BLaER1 (cell line): Measurements from ENCODE around the gene ABLIM2.

ENCODE experiments used
- H3K27ac ChIP-seq: shearing (Covaris generic); formaldehyde crosslinking; 2 replicates; pipeline ENCODE4 v1.8.1; 2022
- H3K27me3 ChIP-seq: shearing (Covaris generic); formaldehyde crosslinking; 2 replicates; pipeline ENCODE4 v1.8.1; 2022
- H3K36me3 ChIP-seq: shearing (Covaris generic); formaldehyde crosslinking; 2 replicates; pipeline ENCODE4 v1.8.1; 2022
- H3K4me1 ChIP-seq: shearing (Covaris generic); formaldehyde crosslinking; 2 replicates; pipeline ENCODE4 v1.8.1; 2022
- H3K4me2 ChIP-seq: shearing (Covaris generic); formaldehyde crosslinking; 2 replicates; pipeline ENCODE4 v1.8.1; 2022
- H3K4me3 ChIP-seq: shearing (Covaris generic); formaldehyde crosslinking; 2 replicates; pipeline ENCODE4 v1.8.1; 2022
- H3K9ac ChIP-seq: shearing (Covaris generic); formaldehyde crosslinking; 2 replicates; pipeline ENCODE4 v1.8.1; 2022
- H3K9me3 ChIP-seq: shearing (Covaris generic); formaldehyde crosslinking; 2 replicates; pipeline ENCODE4 v1.8.1; 2022
- H4K20me1 ChIP-seq: shearing (Covaris generic); formaldehyde crosslinking; 2 replicates; pipeline ENCODE4 v1.8.1; 2022
- Cebpa-rat ChIP-seq: shearing (Covaris generic); IDR thresholded peaks from 2 replicates; pipeline ENCODE4 v1.8.1; 2022

ABLIM2 gene

DNA sequence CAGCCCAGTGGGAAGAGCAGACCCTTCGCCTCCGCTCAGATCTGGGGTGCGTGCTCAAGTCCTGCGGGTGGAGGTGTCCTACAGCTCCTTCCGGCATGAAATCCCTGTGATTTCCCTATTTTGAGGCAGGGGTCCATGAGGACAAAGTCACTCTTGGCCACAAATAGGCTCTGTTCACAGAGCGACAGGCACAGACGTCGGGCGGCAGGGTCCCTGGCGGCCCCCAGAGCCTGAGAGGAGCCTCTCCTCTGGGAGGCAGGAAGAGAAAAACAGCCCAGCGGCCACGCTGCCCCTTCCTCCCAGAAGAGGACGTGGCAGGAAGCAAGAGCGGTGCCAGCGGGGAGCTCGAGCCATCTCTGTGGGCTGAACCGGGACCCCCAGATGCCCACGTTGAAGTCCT is 38.7 kb downstream of the ABLIM2 start:
- no peaks in the 10 kb centered on the region for H3K9me3 ChIP-seq
- H3K9ac ChIP-seq: no peak overlapping the region
- H3K27ac ChIP-seq: no peak overlapping the region
- H3K36me3 ChIP-seq: no peaks in the 10 kb centered on the region
- H3K4me2 ChIP-seq: peak overlapping the region; percentile 74
- H3K4me1 ChIP-seq: peaks cover 97% of the 10 kb centered on the region
- no peak overlapping the region for H3K4me3 ChIP-seq
- H3K27me3 ChIP-seq: no peaks in the 10 kb centered on the region
- TF ChIP-seq Cebpa-rat: no peak
- H4K20me1 ChIP-seq: no peaks in the 10 kb centered on the region

DNA sequence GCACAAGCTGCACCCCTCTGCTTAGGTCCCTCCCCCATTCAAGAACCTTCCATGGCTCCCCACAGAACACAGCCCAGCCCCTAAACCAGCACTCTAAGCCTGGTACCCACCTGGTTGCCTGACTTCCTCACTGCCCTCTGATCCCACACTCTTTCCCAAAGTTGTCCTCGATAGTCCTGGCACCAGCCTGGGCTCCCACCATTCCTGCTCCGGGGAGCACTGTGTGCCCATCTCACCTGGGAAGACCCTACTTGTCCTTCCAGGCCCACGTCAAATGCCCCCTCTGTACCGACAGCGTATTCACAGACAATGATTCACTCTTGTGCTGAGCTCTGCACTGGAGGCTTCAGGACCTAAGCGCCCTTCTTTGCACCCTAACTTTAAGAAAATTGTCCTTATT is 40.1 kb downstream of the ABLIM2 start:
- no peak for TF ChIP-seq Cebpa-rat

DNA sequence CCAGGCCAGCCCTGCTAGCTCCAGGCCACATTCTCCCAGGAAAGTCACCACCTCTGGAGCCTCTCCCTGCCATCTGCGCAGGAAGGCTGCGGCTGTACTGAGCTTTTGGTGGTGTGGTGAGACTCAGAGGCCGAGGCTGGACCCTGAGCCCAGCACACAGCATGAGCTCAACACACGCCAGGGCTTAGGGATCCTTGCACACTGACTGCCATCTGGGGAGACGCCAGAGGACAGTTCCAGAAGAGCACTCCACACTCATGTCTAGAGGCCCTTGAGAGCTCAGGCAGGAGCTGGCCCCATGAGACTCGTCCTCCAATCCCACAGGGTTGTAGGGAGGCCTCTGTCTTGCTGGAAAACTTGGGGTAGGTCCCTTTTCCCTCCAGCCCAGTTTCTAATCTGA is 40.6 kb downstream of the ABLIM2 start:
- Histone ChIP-seq H3K27me3 (no peaks in the 10 kb centered on the region), H4K20me1 (no peaks in the 10 kb centered on the region), H3K4me1 (peaks cover 100% of the 10 kb centered on the region), H3K4me3 (no peak overlapping the region), H3K27ac (peak overlapping the region; percentile 54; the same call in 1 of the 2 replicates), H3K9ac (no peak overlapping the region; the same call in 1 of the 2 replicates), H3K36me3 (no peaks in the 10 kb centered on the region), H3K4me2 (peak overlapping the region; percentile 74), H3K9me3 (no peaks in the 10 kb centered on the region)
- TF ChIP-seq Cebpa-rat: no peak

More for the DNA sequence above, 40.1 kb downstream of the ABLIM2 start:
- H3K4me3 ChIP-seq: no peak overlapping the region
- peak overlapping the region; percentile 54; the same call in 1 of the 2 replicates for H3K27ac ChIP-seq
- no peak overlapping the region for H3K9ac ChIP-seq
- H3K36me3 ChIP-seq: no peaks in the 10 kb centered on the region
- peak overlapping the region; percentile 74 for H3K4me2 ChIP-seq
- H3K4me1 ChIP-seq: peaks cover 100% of the 10 kb centered on the region
- H3K27me3 ChIP-seq: no peaks in the 10 kb centered on the region
- H3K9me3 ChIP-seq: no peaks in the 10 kb centered on the region
- H4K20me1 ChIP-seq: no peaks in the 10 kb centered on the region

DNA sequence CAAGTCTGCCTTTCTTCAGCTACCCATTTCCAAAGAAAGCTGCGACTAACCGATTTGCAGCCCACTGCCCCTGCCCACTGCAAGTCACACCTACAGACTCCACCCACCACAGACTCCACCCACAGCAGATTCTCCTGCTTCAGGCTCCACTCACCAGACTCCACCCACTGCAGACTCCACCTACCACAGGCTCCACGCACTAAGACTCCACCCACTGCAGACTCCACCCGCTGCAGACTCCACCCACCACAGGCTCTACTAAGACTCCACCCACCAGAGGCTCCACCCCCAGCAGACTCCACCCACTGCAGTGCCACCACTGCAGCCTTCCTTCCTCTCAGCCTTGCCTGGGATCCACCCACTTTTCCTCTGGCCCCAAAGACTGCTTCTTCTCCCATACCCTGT is 41.3 kb downstream of the ABLIM2 start:
- H3K4me1 ChIP-seq: peaks cover 100% of the 10 kb centered on the region
- TF ChIP-seq Cebpa-rat: no peak
- H3K4me2 ChIP-seq: peak overlapping the region; percentile 74
- H3K9ac ChIP-seq: no peak overlapping the region
- H3K9me3 ChIP-seq: no peaks in the 10 kb centered on the region
- no peak overlapping the region for H3K4me3 ChIP-seq
- 0 out of 2 replicates have a peak, but pooled peaks cover 7% of the 10 kb centered on the region for H3K27me3 ChIP-seq
- H3K36me3 ChIP-seq: no peaks in the 10 kb centered on the region
- no peak overlapping the region for H3K27ac ChIP-seq
- no peaks in the 10 kb centered on the region for H4K20me1 ChIP-seq

DNA sequence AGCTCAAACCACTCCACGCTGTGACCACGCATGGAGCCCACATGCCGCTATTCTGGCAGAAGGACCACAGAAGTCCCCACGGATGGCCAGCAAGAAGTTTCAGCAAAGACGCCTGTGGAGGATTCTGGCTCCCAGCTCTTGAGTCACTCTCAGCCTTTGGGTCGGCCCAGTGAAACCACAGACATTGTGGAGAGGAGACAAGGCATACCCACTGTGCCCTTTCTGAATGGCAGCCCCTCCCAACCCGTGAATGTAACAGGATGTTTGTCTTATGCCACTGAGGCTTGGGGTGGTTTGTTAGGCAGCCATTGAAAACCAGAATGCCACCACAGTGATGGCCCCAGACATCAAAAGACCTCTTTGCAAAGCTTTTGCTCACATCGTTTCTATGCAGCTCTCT is 42.7 kb downstream of the ABLIM2 start:
- no peak overlapping the region for H3K9ac ChIP-seq
- H3K4me3 ChIP-seq: no peak overlapping the region
- TF ChIP-seq Cebpa-rat: no peak
- H3K9me3 ChIP-seq: no peaks in the 10 kb centered on the region
- peak overlapping the region; percentile 74 for H3K4me2 ChIP-seq
- peaks cover 92% of the 10 kb centered on the region for H3K4me1 ChIP-seq
- H3K27me3 ChIP-seq: peaks cover 9% of the 10 kb centered on the region; the same call in 1 of the 2 replicates
- H4K20me1 ChIP-seq: no peaks in the 10 kb centered on the region
- no peaks in the 10 kb centered on the region for H3K36me3 ChIP-seq
- no peak overlapping the region for H3K27ac ChIP-seq

DNA sequence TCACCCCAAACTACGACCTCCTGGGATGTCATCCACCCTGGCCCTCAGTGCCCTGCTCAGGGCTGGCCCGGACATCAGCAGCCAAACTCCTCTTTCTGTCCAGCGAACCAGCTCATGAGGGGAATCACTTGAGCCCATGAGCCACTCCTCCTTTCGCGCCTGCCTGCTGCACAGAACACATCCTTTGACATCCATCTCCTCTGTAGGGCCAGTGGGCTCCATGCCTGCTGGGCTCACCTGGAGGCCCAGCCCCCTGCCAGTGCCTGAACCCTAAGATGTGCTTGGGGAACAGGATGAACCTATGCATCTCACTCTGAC is 43.5 kb downstream of the ABLIM2 start:
- H3K9ac ChIP-seq: no peak overlapping the region
- no peak for TF ChIP-seq Cebpa-rat
- H3K4me3 ChIP-seq: no peak overlapping the region
- H3K4me1 ChIP-seq: peaks cover 87% of the 10 kb centered on the region
- H4K20me1 ChIP-seq: no peaks in the 10 kb centered on the region
- H3K9me3 ChIP-seq: no peaks in the 10 kb centered on the region
- H3K36me3 ChIP-seq: no peaks in the 10 kb centered on the region
- H3K27ac ChIP-seq: no peak overlapping the region
- H3K27me3 ChIP-seq: peaks cover 13% of the 10 kb centered on the region; the same call in 1 of the 2 replicates
- H3K4me2 ChIP-seq: peak overlapping the region; percentile 74

DNA sequence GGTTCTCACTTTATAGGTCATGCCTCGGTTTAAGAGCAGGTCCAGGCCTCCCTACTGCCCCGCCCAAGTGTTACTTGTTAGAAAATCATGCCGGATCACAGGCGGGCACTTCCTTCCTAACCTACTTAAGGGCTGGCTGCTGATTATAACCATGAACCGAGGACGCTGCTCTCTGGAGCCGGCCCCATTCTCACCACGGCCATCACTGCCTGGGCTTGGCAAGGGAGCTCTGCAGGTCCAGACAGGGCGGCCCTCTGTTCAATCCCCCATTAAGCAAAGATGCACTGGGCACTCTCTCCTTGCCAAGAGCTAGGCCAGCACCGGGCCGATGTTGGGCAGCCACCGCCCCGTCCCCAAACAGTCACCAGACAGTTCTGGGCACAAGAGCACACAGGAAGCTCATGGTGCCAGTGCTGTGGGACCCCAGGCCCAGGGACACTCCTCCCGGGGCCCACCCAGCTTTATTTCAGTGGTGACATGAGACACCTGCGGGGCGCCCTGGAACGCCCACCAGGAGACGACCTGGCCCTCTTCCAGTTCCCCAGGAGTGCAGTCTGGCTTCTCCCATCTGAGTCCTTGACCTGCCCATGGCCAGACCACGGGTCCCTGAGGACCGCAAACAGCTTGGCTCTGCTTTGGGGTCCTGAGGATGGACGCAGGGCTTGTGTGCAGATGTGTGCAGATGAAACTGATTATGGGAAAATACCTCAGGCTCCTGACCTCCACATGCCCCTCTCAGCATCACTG is 44.0 kb downstream of the ABLIM2 start:
- Histone ChIP-seq H3K27me3 (peaks cover 13% of the 10 kb centered on the region; the same call in 1 of the 2 replicates), H3K4me3 (no peak overlapping the region), H3K36me3 (no peaks in the 10 kb centered on the region), H4K20me1 (no peaks in the 10 kb centered on the region), H3K9ac (peak overlapping the region; percentile 18; the same call in 1 of the 2 replicates), H3K9me3 (no peaks in the 10 kb centered on the region), H3K27ac (peak overlapping the region; percentile 8; the same call in 1 of the 2 replicates), H3K4me1 (peaks cover 87% of the 10 kb centered on the region), H3K4me2 (peak overlapping the region; percentile 74)
- no peak for TF ChIP-seq Cebpa-rat

DNA sequence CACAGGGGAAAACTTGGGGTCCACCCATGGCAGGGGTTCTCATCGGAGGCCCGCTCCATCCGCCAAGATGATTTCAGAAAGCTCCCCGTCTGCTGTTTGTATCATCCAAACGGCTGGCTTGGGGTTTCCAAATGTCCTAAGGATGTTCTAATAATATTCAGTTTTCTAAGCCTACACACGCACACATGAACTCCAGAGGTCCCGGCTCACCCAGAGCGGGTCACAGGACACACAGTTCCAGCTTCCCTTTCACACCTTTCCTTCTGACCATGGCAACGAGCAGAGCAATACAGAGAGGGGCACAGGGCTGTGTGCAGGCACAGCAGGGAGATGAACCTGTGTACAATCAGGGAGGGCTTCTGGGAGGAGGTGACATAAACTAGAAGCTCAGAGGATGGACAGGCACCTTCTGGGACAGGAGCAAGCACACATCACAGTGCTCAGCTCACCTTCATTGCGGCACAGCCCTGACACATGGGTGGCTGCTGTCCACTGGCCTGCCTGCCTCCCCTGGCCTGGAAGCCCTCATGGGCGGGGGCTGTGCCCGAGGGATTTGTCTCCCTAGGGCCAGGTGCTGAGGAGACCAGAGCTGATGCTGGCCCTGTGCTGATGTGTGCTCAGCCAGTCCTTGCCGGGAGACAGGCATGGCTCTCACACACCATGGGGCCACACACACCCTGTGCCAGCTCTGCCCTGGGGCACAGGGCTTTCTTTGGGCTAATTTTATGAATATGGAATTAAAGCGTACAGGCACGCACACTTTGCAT is 44.8 kb downstream of the ABLIM2 start:
- Histone ChIP-seq H3K4me3 (no peak overlapping the region), H3K36me3 (no peaks in the 10 kb centered on the region), H4K20me1 (no peaks in the 10 kb centered on the region), H3K4me1 (peaks cover 87% of the 10 kb centered on the region), H3K27me3 (peaks cover 13% of the 10 kb centered on the region; the same call in 1 of the 2 replicates), H3K9ac (peak overlapping the region; percentile 18; the same call in 1 of the 2 replicates), H3K4me2 (peak overlapping the region; percentile 74), H3K9me3 (no peaks in the 10 kb centered on the region), H3K27ac (peak overlapping the region; percentile 8; the same call in 1 of the 2 replicates)
- no peak for TF ChIP-seq Cebpa-rat

DNA sequence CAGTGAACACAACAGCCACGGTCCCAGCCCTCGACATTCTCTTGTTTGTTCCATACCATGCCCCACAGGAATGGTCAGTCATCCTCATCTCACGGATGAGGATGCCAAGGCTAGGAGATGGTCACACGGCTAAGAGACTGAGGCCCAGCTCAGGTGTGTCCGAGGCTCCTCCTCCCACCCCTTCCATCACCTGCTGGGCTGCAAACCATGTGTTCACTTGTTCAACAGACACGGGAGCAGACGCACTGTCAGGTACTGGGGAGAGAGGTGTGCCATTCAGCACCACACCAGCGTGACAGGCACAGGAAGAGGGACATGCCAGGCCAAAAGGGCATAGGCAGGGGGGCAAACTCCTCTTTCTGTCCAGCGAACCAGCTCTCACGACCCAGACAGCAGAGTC is 45.9 kb downstream of the ABLIM2 start:
- Histone ChIP-seq H3K9me3 (no peaks in the 10 kb centered on the region), H3K4me1 (peaks cover 87% of the 10 kb centered on the region), H3K4me3 (no peak overlapping the region), H3K36me3 (no peaks in the 10 kb centered on the region), H3K9ac (no peak overlapping the region), H4K20me1 (no peaks in the 10 kb centered on the region), H3K27ac (no peak overlapping the region), H3K4me2 (peak overlapping the region; percentile 74), H3K27me3 (peaks cover 13% of the 10 kb centered on the region; the same call in 1 of the 2 replicates)
- no peak for TF ChIP-seq Cebpa-rat

DNA sequence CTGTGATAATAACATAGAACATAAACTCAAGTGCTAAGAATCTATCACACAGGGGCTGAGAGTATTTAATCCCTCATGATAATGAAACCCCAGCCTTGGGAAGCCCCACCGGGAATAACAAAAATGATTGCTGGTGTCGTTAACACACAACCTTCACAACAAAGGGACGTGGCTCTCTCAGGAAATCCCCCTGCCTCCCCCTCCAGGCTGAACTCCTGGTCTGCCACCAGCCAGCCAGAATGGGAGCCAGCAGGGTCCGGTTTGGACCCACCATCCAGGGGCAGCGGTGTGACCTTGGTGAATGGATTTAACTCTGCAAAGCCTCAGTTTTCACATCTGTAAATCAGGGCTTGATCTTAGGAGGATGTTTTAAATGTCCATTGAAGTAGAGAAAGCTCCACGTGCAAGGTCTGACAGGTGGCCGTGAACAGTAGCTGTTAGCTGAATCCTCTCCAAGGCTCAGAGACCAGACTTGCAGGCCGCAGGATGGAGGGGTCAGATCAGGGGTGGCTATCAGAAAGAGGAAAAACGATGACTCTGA is 46.5 kb downstream of the ABLIM2 start:
- H3K4me2 ChIP-seq: peak overlapping the region; percentile 74
- no peak overlapping the region for H3K9ac ChIP-seq
- TF ChIP-seq Cebpa-rat: no peak
- no peaks in the 10 kb centered on the region for H4K20me1 ChIP-seq
- H3K4me1 ChIP-seq: peaks cover 87% of the 10 kb centered on the region
- peaks cover 13% of the 10 kb centered on the region; the same call in 1 of the 2 replicates for H3K27me3 ChIP-seq
- H3K9me3 ChIP-seq: no peaks in the 10 kb centered on the region
- H3K4me3 ChIP-seq: no peak overlapping the region
- no peak overlapping the region for H3K27ac ChIP-seq
- no peaks in the 10 kb centered on the region for H3K36me3 ChIP-seq
